ENCODE data around the gene FTSJ3.
"Not testable (repeated sequence)": the region's sequence is repeated elsewhere in the genome, so short reads cannot be mapped to it uniquely, and the experiment has no call there.

- not testable (repeated sequence) for TF ChIP-seq POLR2A (IDR thresholded peaks at IDR 0.05); POLR2AphosphoS5 (IDR thresholded peaks at IDR 0.05; ENCODE audit: insufficient read depth in 1 of 2, low read depth in 1 of 2)
Observed at GRCh38 chr17:63869491-63870291, 42.2 kb upstream of the FTSJ3 start.
